Measurements from ENCODE around the gene DOCK7. TPM values are rescaled to one million over a fixed set of nuclear protein-coding genes. Genes with fewer than 3 reads are reported as not detected.

DOCK7 gene
- polyA plus RNA-seq, 3 donors, result 2.9 to 3.7 (median 3.5) TPM

DNA sequence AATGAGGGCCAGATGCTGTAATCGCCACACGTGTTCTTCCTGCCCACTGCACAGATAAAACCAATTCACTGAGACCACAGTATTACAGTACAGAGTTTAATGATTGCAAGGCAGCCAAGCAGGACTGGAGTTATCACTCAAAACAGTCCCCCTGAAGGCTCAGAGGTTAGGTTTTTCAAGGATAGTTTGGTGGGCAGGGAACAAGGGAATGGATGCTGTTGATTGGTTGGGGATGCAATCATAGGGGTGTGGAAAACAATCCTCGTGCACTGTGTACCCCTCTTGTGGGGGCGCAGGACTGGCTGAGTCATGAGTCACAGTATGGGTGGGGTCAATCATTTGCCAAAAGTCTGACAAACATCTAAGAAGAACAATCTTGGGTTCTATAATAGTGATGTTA lies 263.8 kb downstream of the DOCK7 start:
- WGBS (ENCODE audit: insufficient coverage), result 80% methylated on average over 3 of the region's 4 CpGs
- Histone ChIP-seq H3K4me1 (ENCODE audit: control insufficient read depth in 1 of 2, insufficient read depth in 2 of 2, low read length in 2 of 2) (no peaks in the 10 kb centered on the region), H3K27me3 (ENCODE audit: control insufficient read depth in 2 of 2, insufficient read depth in 2 of 2, low read length in 2 of 2) (no peaks in the 10 kb centered on the region), H3K79me2 (ENCODE audit: insufficient read depth, low read length) (no peaks in the 10 kb centered on the region), H3K9ac (ENCODE audit: insufficient read depth, low read length, poor library complexity, severe bottlenecking) (no peak overlapping the region), H3K9me3 (replicated peaks in 1 of 2; ENCODE audit: control insufficient read depth in 1 of 2, insufficient read depth in 1 of 2, low read length in 2 of 2) (no peaks in the 10 kb centered on the region), H3K4me3 (replicated peaks in 1 of 3; ENCODE audit: low read depth in 2 of 3, low read length in 3 of 3) (no peak overlapping the region), H4K20me1 (ENCODE audit: insufficient read depth, low read length) (no peaks in the 10 kb centered on the region), H3K4me2 (replicated peaks; ENCODE audit: extremely low read depth, low read length, poor library complexity, severe bottlenecking) (no peak overlapping the region), H3K36me3 (replicated peaks in 1 of 2; ENCODE audit: control insufficient read depth in 1 of 2, insufficient read depth in 2 of 2, low read length in 2 of 2) (no peaks in the 10 kb centered on the region), H2AFZ (ENCODE audit: insufficient read depth, low read depth, low read length, poor library complexity, severe bottlenecking) (peak overlapping the region; percentile 6), H3K27ac (ENCODE audit: low read depth in 1 of 2, low read length in 2 of 2) (no peak overlapping the region)
- H3K4me3 Mint-ChIP-seq, result no peak overlapping the region
- intact Hi-C loops (cut with micrococcal nuclease), result no loop called here
- H3K36me3 Mint-ChIP-seq, result no peaks in the 10 kb centered on the region
- H3K27me3 Mint-ChIP-seq (ENCODE audit: low read depth in 3 of 3), result peaks cover 0 to 1% (median 0%) of the 10 kb centered on the region in 3 donors
- peaks cover 13% of the 10 kb centered on the region for H3K4me1 Mint-ChIP-seq
- TF ChIP-seq, protein P1, sequence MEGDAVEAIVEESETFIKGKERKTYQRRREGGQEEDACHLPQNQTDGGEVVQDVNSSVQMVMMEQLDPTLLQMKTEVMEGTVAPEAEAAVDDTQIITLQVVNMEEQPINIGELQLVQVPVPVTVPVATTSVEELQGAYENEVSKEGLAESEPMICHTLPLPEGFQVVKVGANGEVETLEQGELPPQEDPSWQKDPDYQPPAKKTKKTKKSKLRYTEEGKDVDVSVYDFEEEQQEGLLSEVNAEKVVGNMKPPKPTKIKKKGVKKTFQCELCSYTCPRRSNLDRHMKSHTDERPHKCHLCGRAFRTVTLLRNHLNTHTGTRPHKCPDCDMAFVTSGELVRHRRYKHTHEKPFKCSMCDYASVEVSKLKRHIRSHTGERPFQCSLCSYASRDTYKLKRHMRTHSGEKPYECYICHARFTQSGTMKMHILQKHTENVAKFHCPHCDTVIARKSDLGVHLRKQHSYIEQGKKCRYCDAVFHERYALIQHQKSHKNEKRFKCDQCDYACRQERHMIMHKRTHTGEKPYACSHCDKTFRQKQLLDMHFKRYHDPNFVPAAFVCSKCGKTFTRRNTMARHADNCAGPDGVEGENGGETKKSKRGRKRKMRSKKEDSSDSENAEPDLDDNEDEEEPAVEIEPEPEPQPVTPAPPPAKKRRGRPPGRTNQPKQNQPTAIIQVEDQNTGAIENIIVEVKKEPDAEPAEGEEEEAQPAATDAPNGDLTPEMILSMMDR (IDR thresholded peaks at IDR 0.05), result no peak
- H3K27ac Mint-ChIP-seq, result peak overlapping the region in 1 of 7 donors; percentile 3
- no peaks in the 10 kb centered on the region for H3K9me3 Mint-ChIP-seq
- no peak for DNase-seq

DNA sequence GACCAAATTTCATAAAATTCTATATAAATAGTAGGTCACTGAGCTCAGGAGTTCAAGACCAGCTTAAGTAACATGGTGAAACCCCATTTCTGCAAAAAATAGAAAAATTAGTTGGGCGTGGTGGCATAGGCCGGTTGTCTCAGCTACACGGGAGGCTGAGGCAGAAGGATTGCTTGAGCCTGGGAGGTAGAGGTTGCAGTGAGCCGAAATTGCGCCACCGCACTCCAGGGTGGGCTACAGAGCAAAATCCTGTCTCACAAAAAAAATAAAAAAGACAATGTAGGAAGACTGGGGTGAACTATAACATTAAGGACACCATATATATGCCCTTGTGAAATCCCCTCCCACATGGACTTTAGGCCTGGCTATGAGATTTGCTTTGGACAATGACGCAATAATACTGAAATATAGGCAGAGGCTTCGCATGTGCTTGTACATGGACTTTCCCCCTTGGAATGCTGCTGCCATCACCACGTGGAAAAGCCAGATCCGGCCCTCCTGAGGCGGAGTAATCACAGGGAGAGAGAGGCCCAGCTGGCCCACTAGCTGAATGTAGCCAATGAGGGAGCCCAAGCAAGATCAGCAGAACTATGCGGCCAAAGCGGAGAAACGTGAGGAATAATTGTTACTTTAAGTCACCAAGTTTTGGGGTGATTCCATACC lies 264.5 kb downstream of the DOCK7 start:
- Mint-ChIP-seq H3K36me3 (no peaks in the 10 kb centered on the region), H3K27ac (peak overlapping the region in 1 of 7 donors; percentile 41), H3K4me1 (peaks cover 13% of the 10 kb centered on the region), H3K4me3 (no peak overlapping the region), H3K9me3 (no peaks in the 10 kb centered on the region), H3K27me3 (ENCODE audit: low read depth in 3 of 3) (peaks cover 0 to 1% (median 1%) of the 10 kb centered on the region in 3 donors)
- H3K4me2 ChIP-seq (replicated peaks; ENCODE audit: extremely low read depth, low read length, poor library complexity, severe bottlenecking), result no peak overlapping the region
- no peaks in the 10 kb centered on the region for H3K9me3 ChIP-seq (replicated peaks in 1 of 2; ENCODE audit: control insufficient read depth in 1 of 2, insufficient read depth in 1 of 2, low read length in 2 of 2)
- DNase-seq, result no peak
- 92% methylated on average over 8 of the region's 14 CpGs for WGBS (ENCODE audit: insufficient coverage)
- H3K4me1 ChIP-seq (ENCODE audit: control insufficient read depth in 1 of 2, insufficient read depth in 2 of 2, low read length in 2 of 2), result no peaks in the 10 kb centered on the region
- TF ChIP-seq, protein P1 (IDR thresholded peaks at IDR 0.05), result no peak
- no peaks in the 10 kb centered on the region for H3K36me3 ChIP-seq (replicated peaks in 1 of 2; ENCODE audit: control insufficient read depth in 1 of 2, insufficient read depth in 2 of 2, low read length in 2 of 2)
- H2AFZ ChIP-seq (ENCODE audit: insufficient read depth, low read depth, low read length, poor library complexity, severe bottlenecking), result no peak overlapping the region
- H3K4me3 ChIP-seq (replicated peaks in 1 of 3; ENCODE audit: low read depth in 2 of 3, low read length in 3 of 3), result no peak overlapping the region
- H3K27ac ChIP-seq (ENCODE audit: low read depth in 1 of 2, low read length in 2 of 2), result no peak overlapping the region
- no peaks in the 10 kb centered on the region for H3K27me3 ChIP-seq (ENCODE audit: control insufficient read depth in 2 of 2, insufficient read depth in 2 of 2, low read length in 2 of 2)
- no peaks in the 10 kb centered on the region for H3K79me2 ChIP-seq (ENCODE audit: insufficient read depth, low read length)
- no peak overlapping the region for H3K9ac ChIP-seq (ENCODE audit: insufficient read depth, low read length, poor library complexity, severe bottlenecking)
- intact Hi-C loops (cut with micrococcal nuclease), result no loop called here
- H4K20me1 ChIP-seq (ENCODE audit: insufficient read depth, low read length), result no peaks in the 10 kb centered on the region

Measured in CD14-positive monocyte (primary cell).